CD14-positive monocyte (primary cell): ENCODE results near the gene GIGYF2. TPM values are rescaled to one million over a fixed set of nuclear protein-coding genes. Genes with fewer than 3 reads are reported as not detected.

ENCODE experiments used
- DNase-seq, 3 donors: peaks; one replicate each; pipeline ENCODE4 v3.0.0-alpha.2; 2011 to 2022
- H2AFZ ChIP-seq: 2 replicates; pipeline ENCODE4 v1.6.0; 2012; ENCODE audit warnings: mild to moderate bottlenecking, low read depth, low read length, inconsistent platforms; ENCODE audit not compliant: insufficient read depth, poor library complexity, severe bottlenecking
- H3K27ac ChIP-seq, 2 donors: 1 replicate in 1 of 2; 2 replicates in 1 of 2; pipeline ENCODE4 v1.5.1; 2012 to 2013; ENCODE audit warnings: low read length in 2 of 2, control low read depth in 1 of 2, inconsistent platforms in 1 of 2, low read depth in 1 of 2, mild to moderate bottlenecking in 1 of 2
- H3K27me3 ChIP-seq, 2 donors: one replicate each; pipeline versions ENCODE4 v1.6.0 to v1.6.1; 2011 to 2013; ENCODE audit warnings: low read length in 2 of 2; ENCODE audit not compliant: control insufficient read depth in 2 of 2, insufficient read depth in 2 of 2
- H3K36me3 ChIP-seq, 2 donors: replicated peaks in 1 of 2; 1 replicate in 1 of 2; 2 replicates in 1 of 2; pipeline versions ENCODE4 v1.5.1 to v1.6.1; 2012 to 2013; ENCODE audit warnings: low read length in 2 of 2, control low read depth in 1 of 2, inconsistent platforms in 1 of 2, mild to moderate bottlenecking in 1 of 2; ENCODE audit not compliant: insufficient read depth in 2 of 2, control insufficient read depth in 1 of 2
- H3K4me1 ChIP-seq, 2 donors: 1 replicate in 1 of 2; 2 replicates in 1 of 2; pipeline versions ENCODE4 v1.5.1 to v1.6.1; 2012 to 2013; ENCODE audit warnings: low read length in 2 of 2, control low read depth in 1 of 2, inconsistent platforms in 1 of 2, mild to moderate bottlenecking in 1 of 2, moderate library complexity in 1 of 2; ENCODE audit not compliant: insufficient read depth in 2 of 2, control insufficient read depth in 1 of 2
- H3K4me2 ChIP-seq: replicated peaks from 2 replicates; pipeline ENCODE3; 2012; ENCODE audit warnings: low read length, moderate library complexity, mild to moderate bottlenecking; ENCODE audit not compliant: poor library complexity, severe bottlenecking; ENCODE audit errors: extremely low read depth
- H3K4me3 ChIP-seq, 3 experiments: fragments of 200-600 bp in 1 of 3; sonication (generic) in 1 of 3; replicated peaks in 1 of 3; 1 replicate in 2 of 3; 2 replicates in 1 of 3; pipeline ENCODE4 v1.5.1; 2011 to 2013; ENCODE audit warnings: low read length in 3 of 3, mild to moderate bottlenecking in 3 of 3, control low read depth in 2 of 3, low read depth in 2 of 3, inconsistent platforms in 1 of 3, moderate library complexity in 1 of 3
- H3K79me2 ChIP-seq: 2 replicates; pipeline ENCODE4 v1.6.0; 2012; ENCODE audit warnings: mild to moderate bottlenecking, control low read depth, inconsistent platforms, low read length, moderate library complexity; ENCODE audit not compliant: insufficient read depth
- H3K9ac ChIP-seq: 2 replicates; pipeline ENCODE4 v1.6.0; 2017; ENCODE audit warnings: low read length, mild to moderate bottlenecking; ENCODE audit not compliant: insufficient read depth, poor library complexity, severe bottlenecking
- H3K9me3 ChIP-seq, 2 donors: replicated peaks in 1 of 2; 1 replicate in 1 of 2; 2 replicates in 1 of 2; pipeline versions ENCODE4 v1.5.1 to v1.6.1; 2012 to 2013; ENCODE audit warnings: low read length in 2 of 2, control low read depth in 1 of 2; ENCODE audit not compliant: control insufficient read depth in 1 of 2, insufficient read depth in 1 of 2
- H4K20me1 ChIP-seq: 2 replicates; pipeline ENCODE4 v1.6.0; 2012; ENCODE audit warnings: mild to moderate bottlenecking, low read length, control low read depth, moderate library complexity; ENCODE audit not compliant: insufficient read depth
- H3K27ac Mint-ChIP-seq, 7 donors: one replicate each; pipeline ENCODE4 v1.8.0; 2020; ENCODE audit warnings: mild to moderate bottlenecking in 7 of 7, mixed read lengths in 7 of 7, moderate library complexity in 6 of 7, inconsistent platforms in 2 of 7
- H3K27me3 Mint-ChIP-seq, 3 donors: one replicate each; pipeline ENCODE4 v1.8.0; 2021 to 2022; ENCODE audit warnings: low read depth in 3 of 3, mild to moderate bottlenecking in 3 of 3, mixed read lengths in 3 of 3, moderate library complexity in 3 of 3, inconsistent platforms in 1 of 3
- H3K36me3 Mint-ChIP-seq, 2 donors: one replicate each; pipeline ENCODE4 v1.8.0; 2020; ENCODE audit warnings: mixed read lengths in 2 of 2, inconsistent platforms in 1 of 2, mild to moderate bottlenecking in 1 of 2
- H3K4me1 Mint-ChIP-seq: one replicate; pipeline ENCODE4 v1.8.0; 2020; ENCODE audit warnings: mild to moderate bottlenecking, mixed read lengths
- H3K4me3 Mint-ChIP-seq, 2 donors: one replicate each; pipeline ENCODE4 v1.8.0; 2020; ENCODE audit warnings: mild to moderate bottlenecking in 2 of 2, mixed read lengths in 2 of 2, moderate library complexity in 1 of 2
- H3K9me3 Mint-ChIP-seq, 7 donors: one replicate each; pipeline ENCODE4 v1.8.0; 2020 to 2022; ENCODE audit warnings: mixed read lengths in 7 of 7, mild to moderate bottlenecking in 6 of 7, moderate library complexity in 6 of 7, inconsistent platforms in 2 of 7
- WGBS: methylation state at CpG from one replicate; pipeline ENCODE4 v1.1.5; 2013; ENCODE audit warnings: missing lambda C conversion rate; ENCODE audit not compliant: insufficient coverage; 5-methylcytosine and 5-hydroxymethylcytosine counted together
- intact Hi-C, 2 donors: fragments of 100-400 bp; cut with micrococcal nuclease; formaldehyde crosslinking; loops; one replicate each; pipeline versions ENCODE4 v1.15.0 to v1.15.1; 2023
- polyA plus RNA-seq, 3 donors: library from polyadenylated mRNA; depleted of rRNA in 1 of 3; unstranded in 2 of 3; stranded (reverse) in 1 of 3; fragments of 300-500 nt in 2 of 3; fragments of >200 nt in 1 of 3; fragmentation: Illumina TruSeq in 2 of 3; gene quantifications; 1 replicate in 2 of 3; 2 replicates in 1 of 3; pipeline ENCODE4 v1.2.3, GENCODE V29; 2012 to 2021
- TF ChIP-seq, protein P1 (sequence below): fragments of 200-600 bp; IDR thresholded peaks from one replicate; pipeline ENCODE4 v1.8.0; 2022; ENCODE audit warnings: antibody characterized with exemption, mild to moderate bottlenecking

GIGYF2 gene
- polyA plus RNA-seq, 3 donors = 7.7 to 20.7 (median 17.3) TPM

GRCh38 chr2:232873909-232874641 lies 176.9 kb downstream of the GIGYF2 start:
- peak overlapping the region in 1 of 7 donors; percentile 32 for H3K27ac Mint-ChIP-seq
- intact Hi-C loops = no loop called here

DNA sequence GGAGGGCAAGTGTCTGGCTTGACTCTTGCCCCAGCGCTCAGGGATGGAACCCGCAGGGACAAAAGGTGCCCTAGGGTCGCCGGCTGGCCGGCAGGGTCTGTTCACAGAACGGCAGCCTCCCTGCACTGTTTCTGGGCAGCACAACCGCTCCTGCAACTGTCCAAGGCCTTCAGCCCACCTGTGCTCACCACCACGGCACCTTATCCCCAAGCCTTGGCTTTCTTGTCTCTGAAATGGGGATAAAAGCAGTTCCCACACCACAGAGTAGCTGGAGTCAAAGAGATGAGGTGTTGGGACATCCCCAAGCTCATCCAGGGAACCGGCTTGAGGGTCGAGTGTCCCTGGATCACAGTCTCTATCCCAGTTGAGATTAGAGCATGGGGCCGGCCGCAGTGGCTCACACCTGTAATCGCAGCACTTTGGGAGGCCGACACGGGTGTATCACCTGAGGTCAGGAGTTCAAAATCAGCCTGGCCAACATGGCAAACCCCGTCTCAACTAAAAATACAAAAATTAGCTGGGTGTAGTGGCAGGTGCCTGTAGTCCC lies 177.6 kb downstream of the GIGYF2 start:
- H4K20me1 ChIP-seq = no peaks in the 10 kb centered on the region
- H3K79me2 ChIP-seq = no peaks in the 10 kb centered on the region
- no peaks in the 10 kb centered on the region for H3K9me3 ChIP-seq
- H3K4me3 ChIP-seq = no peak overlapping the region
- H3K36me3 ChIP-seq = no peaks in the 10 kb centered on the region
- H2AFZ ChIP-seq = peak overlapping the region; percentile 14
- H3K4me1 Mint-ChIP-seq = peaks cover 21% of the 10 kb centered on the region
- intact Hi-C loops = no loop called here
- 96% methylated on average over 14 of the region's 16 CpGs for WGBS
- H3K27ac ChIP-seq = no peak overlapping the region
- H3K36me3 Mint-ChIP-seq = no peaks in the 10 kb centered on the region
- H3K4me2 ChIP-seq = no peak overlapping the region
- TF ChIP-seq, protein P1, sequence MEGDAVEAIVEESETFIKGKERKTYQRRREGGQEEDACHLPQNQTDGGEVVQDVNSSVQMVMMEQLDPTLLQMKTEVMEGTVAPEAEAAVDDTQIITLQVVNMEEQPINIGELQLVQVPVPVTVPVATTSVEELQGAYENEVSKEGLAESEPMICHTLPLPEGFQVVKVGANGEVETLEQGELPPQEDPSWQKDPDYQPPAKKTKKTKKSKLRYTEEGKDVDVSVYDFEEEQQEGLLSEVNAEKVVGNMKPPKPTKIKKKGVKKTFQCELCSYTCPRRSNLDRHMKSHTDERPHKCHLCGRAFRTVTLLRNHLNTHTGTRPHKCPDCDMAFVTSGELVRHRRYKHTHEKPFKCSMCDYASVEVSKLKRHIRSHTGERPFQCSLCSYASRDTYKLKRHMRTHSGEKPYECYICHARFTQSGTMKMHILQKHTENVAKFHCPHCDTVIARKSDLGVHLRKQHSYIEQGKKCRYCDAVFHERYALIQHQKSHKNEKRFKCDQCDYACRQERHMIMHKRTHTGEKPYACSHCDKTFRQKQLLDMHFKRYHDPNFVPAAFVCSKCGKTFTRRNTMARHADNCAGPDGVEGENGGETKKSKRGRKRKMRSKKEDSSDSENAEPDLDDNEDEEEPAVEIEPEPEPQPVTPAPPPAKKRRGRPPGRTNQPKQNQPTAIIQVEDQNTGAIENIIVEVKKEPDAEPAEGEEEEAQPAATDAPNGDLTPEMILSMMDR = no peak
- H3K9ac ChIP-seq = no peak overlapping the region
- H3K27me3 Mint-ChIP-seq = peaks cover 32 to 39% (median 32%) of the 10 kb centered on the region in 3 donors
- H3K27ac Mint-ChIP-seq = no peak overlapping the region
- H3K4me1 ChIP-seq = peaks cover 17 to 30% of the 10 kb centered on the region in 2 donors
- no peak for DNase-seq
- H3K9me3 Mint-ChIP-seq = peaks cover 0 to 7% (median 0%) of the 10 kb centered on the region in 7 donors
- peaks cover 8 to 24% of the 10 kb centered on the region in 2 donors for H3K27me3 ChIP-seq
- H3K4me3 Mint-ChIP-seq = peak overlapping the region in 1 of 2 donors; percentile 82

More at GRCh38 chr2:232873909-232874641, 176.9 kb downstream of the GIGYF2 start:
- Mint-ChIP-seq H3K27me3 (peaks cover 32 to 39% (median 32%) of the 10 kb centered on the region in 3 donors), H3K36me3 (no peaks in the 10 kb centered on the region), H3K4me3 (no peak overlapping the region), H3K4me1 (peaks cover 22% of the 10 kb centered on the region), H3K9me3 (peaks cover 0 to 7% (median 0%) of the 10 kb centered on the region in 7 donors)
- TF ChIP-seq, protein P1 = no peak
- Histone ChIP-seq H3K36me3 (no peaks in the 10 kb centered on the region), H4K20me1 (no peaks in the 10 kb centered on the region), H3K9ac (no peak overlapping the region), H3K4me3 (no peak overlapping the region), H3K79me2 (no peaks in the 10 kb centered on the region), H3K27ac (no peak overlapping the region), H3K27me3 (peaks cover 8 to 24% of the 10 kb centered on the region in 2 donors), H3K9me3 (no peaks in the 10 kb centered on the region), H3K4me1 (peaks cover 17 to 30% of the 10 kb centered on the region in 2 donors), H2AFZ (peak overlapping the region; percentile 14), H3K4me2 (peak overlapping the region; percentile 6)
- 53% methylated on average over 6 of the region's 6 CpGs for WGBS
- DNase-seq = peak; percentile 31 to 56 (median 37)
